HG03354 (cell line): ENCODE data around the gene CMTM1.

Experiments
- ATAC-seq: cut with Tn5 transposase; IDR thresholded peaks from one replicate; pipeline ENCODE4 v1.9.1; 2021; ENCODE audit warnings: mild to moderate bottlenecking; ENCODE audit not compliant: unreplicated experiment, poor library complexity, severe bottlenecking

Gene CMTM1, protein sequence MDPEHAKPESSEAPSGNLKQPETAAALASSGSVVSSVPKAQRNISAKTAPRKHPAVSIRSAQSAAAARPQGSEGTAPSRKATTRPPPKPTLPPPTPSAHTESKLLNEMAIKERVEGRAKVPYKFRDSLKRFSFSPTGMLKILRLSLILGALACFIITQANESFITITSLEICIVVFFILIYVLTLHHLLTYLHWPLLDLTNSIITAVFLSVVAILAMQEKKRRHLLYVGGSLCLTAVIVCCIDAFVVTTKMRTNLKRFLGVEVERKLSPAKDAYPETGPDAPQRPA

DNA sequence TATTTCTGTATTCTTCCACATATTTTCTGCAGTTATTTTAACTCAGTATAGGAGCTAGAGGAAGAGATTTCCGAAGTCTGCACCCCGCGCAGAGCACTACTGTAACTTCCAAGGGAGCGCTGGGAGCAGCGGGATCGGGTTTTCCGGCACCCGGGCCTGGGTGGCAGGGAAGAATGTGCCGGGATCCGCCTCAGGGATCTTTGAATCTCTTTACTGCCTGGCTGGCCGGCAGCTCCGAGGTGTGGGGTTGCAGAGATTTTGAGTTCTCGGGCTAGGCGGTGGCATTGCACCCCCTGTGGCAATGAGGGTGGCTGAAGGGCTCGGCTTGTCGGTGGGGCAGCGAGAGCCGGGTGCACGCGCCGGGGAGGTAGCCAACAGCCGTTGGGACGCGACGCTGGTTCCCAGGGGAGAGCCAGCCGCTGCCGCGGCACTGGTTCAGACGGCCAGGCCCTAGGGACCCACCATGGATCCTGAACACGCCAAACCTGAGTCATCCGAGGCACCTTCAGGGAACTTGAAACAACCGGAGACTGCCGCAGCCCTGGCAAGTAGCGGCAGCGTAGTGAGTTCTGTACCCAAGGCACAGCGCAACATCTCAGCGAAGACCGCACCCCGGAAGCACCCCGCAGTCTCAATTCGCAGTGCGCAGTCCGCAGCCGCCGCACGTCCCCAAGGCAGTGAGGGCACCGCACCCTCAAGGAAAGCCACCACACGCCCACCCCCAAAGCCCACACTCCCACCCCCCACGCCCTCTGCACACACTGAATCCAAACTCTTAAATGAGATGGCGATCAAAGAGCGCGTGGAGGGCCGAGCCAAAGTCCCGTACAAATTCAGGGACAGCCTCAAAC lies at the start of gene CMTM1:
CMTM1 (plus strand) TSS at position 389 of the 851 bp plus-strand sequence; CDS start at position 464, 75 bp downstream.
- ATAC-seq, result no peak

DNA sequence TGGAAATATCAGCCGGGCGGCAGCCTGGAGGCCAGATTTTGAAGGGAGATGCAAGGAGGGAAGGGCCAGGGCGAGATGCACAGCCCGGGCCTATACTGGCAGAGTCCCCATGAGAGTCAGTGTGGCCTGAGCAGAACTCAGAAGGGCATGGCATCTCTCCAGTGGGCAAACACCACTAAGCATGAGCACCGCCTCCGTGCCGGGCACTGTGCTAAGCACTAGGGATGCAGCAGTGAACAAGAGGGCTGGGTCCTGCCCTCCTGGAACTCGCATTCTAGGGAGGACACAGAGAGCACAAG lies 49.8 kb upstream of the CMTM1 start:
- peak; percentile 27 for ATAC-seq

DNA sequence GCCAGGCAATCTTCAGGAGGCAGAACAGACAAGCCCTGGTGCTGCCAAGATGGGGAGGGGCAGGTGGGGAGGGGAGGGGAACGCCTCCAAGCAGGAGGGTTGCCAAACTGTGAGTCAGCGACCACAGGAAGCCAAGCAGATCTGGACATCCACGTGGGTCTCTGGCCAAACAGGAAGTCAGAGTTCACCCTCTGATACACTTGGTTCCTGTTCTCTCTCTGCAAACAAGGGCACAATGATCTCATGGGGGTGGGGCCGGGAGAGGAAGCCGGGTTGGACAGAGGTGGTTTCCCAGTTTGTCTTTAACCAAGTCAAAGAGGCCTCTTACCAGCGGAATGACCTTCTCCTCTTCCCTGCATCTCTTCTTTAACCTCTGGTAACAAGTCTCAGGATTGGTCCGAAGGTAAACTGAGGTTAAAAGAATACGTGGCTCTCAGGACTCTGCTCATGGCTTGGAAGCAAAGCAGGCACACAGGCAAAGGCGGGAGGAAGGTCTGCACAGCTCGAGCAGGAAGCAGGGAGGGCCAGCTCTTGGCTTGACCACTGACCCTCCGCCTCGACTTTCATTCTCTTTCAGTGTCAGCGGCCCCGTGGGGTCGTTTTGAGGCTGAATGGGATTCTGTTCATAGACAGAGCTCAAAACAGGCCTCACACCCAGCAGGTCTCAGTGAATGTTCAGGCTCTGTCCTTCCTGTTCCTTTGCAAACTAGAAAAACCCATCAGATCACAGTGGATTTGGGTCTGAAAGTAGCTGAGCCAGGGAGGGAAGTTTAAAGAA lies 49.2 kb upstream of the CMTM1 start:
- ATAC-seq, result peak; percentile 98

DNA sequence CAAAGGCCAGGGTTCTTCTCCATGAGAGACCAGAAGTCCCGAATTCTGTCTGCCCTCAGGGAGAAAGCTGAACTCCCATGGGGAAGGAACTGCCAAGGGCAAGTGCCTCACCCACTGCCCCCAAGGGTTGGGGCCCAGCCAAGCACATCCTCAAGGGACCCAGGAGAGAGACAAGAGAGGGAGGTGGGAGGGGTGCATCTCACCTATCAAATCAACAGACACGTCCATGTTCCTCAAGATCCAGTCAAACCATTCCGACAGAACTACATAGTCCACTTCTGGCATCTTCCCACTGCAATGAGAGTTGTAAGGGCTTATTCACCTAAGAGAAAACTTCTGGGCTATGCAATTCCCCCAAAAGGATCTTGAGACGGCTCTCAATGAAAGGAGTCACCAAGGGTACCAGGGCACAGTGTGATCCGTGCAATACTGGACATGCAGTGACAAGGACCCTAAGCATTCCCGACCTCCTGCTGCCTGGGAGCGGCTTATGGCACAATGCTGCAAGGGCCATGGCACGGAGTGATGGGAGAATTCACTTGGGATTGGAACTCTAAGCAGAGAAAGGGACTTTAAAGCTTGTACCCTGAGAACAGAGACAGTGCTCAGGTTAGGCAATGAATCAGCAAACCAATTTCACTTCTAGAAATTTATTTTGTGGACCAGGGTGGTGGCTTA lies 48.5 kb upstream of the CMTM1 start:
- no peak for ATAC-seq

DNA sequence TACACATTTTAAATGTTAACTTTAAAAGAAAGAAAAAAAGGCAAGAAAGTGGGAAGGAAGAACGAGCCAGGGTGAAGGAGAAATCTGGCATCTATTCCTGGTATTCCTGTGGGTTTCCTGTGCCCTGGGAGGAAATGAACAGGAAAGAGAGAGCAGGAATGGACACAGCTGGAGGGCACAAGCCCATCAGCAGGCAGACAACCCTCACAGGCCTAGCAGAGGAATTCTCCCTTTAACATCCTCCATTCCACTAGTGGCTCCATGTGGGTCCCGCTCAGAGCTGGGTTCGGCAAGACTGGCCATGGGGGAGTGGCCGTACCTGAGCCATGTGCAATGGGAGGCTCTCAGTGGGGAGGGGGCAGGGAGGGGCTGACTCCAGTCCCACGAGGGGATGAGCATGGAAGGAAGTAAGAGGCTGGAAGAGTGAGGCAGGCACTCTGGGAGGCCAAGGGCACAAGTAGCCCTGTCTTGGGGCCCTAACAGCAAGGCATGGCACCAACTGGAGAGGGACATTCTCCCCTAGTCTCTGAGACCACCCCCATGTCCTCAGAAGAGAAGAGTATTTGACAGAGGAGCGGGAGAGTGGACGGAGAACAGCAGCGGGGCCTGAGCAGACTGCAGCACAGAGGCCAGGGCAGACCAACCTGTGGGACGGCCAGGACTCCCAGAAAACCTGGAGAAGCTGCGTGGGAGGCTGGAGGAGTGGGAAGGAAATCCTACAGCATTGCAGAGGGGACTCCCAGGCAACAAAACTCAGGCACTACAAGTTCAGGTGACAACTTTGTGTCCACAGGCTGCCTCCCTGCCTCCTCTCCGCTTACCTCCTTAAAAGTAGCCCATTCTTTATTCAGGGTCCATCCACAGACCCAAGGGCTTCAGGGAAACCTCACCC lies 46.5 kb upstream of the CMTM1 start:
- ATAC-seq, result no peak

DNA sequence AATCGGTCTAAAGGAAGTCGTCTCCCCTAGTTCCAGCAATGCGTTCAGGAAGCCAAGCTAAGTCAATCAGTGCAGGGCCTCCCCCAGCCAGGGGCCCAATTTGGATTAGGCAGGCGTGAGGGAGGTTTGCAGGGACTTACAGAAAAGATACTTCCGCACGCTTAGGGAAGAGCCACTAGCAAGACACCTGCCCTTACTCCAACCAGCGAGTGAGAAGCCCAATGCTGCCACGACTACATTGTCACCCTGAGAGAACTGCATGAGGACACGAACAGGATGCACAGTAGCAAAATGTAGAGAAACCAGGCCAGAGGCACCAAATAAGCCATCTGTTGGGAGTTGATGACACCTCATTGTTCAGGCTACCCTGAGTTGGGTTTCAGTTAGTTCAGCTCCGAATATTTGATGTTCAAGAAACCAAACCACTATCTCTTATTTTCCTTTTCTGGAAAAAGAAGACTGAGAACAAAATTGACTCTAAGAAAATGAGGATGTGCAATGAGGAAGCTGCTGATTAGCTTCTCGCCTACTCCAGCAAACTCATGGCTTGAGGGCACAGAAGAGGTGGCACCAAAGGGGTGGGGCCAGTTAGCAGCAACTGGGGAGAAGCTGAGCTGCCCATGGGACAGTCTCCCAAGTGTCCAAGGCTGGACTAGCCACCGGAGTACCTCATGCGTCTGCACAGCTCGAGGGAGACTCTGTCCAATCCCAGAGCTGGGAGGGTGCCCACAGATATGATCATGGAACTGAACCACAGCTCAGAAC lies 45.7 kb upstream of the CMTM1 start:
- ATAC-seq, result no peak

GRCh38 chr16:66521252-66521713 lies 45.0 kb upstream of the CMTM1 start:
- no peak for ATAC-seq

DNA sequence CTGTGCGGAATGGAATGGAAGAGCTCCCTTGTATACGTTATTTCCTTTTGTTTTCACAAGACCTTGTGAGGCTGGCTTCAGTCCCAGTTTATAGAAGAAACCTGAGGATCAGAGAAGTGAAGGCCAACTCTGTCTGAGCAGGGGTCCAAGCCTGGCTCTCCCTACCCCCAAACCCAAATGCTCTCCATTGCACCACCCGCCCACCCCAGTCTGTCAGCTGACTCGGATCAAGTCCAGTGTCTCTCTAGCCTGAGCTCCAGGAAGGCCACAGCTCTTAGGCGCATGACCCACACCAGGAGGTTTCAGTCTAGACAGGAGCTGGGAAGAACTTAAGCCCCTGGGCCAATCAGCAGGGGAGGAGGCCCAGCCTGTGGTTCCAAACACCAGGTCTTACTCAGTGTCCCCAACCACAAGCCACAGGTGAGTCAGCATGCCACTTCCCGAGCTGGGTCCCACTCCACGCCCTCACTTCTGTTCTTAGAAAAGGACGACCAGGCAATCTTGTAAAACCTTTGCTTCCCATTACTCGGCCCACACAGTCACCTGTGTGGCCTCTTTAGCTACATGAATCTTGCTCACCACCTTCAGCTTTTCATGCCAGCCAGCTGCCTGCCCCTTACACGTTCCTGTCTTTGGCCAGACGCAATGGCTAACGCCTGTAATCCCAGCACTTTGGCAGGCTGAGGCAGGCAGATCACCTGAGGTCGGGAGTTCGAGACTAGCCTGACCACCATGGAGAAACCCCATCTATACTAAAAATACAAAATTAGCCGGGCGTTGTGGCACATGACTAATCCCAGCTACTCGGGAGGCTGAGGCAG lies 44.1 kb upstream of the CMTM1 start:
- ATAC-seq, result peak; percentile 40

DNA sequence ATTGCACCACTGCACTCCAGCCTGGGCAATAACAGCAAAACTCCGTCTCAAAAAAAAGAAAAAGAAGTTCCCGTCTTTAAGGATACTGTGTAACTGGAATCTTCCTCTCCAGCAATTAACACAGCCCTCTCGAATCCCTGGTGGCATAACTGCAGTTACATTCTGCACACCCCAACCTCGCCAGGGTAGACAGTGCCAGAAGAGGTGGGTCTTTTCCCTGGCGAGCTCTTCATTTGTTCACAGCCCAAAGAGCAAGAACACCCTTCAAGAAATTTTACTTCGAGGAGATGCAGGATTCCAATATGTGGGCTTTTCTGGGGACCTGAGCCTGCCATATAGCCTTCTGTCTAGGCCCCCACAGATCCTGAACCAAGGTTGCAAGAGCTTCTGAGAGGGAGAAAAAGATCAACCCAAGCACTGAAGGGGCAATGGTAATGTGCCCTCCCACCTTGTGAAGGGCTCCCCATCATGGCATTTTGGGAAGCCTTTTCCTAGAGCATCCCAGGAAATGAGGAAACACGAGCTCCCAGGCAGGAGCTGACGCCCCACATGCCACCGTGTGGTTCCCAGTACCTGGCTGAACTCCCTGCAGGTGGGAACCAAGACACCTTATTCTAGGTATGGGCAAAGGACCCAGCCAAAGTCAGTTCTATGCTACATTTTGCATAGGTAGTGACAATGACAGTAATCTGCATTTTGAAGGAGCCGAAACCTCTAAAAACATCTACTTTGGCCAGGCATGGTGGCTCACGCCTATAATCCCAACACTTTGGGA lies 43.2 kb upstream of the CMTM1 start:
- ATAC-seq, result no peak

DNA sequence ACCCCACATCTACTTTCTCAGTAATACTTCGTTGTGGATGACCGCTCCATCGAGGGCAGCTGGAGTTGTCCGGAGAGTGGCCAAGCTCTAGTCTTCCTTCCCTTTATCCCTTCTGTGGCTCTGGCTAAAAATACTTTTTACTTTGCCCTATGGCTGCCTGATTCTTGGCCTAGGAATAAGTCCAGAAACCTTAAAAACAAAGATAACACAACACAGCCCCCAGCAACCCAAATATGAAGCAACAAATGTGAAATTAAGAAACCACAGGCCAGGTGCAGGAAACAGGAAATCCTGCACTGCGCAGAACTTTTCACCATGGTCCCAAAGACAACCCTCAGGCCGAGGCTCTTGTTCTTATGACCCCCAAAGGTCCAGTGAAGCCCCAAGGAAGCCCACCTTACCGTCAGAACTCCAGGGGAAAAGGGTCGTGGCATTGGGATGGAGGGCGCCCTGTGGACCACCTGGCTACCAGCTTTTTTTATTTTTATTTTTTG lies 42.3 kb upstream of the CMTM1 start:
- ATAC-seq, result peak; percentile 66

- peak; percentile 69 for ATAC-seq
Observed at GRCh38 chr16:66524601-66525164, 41.6 kb upstream of the CMTM1 start.

DNA sequence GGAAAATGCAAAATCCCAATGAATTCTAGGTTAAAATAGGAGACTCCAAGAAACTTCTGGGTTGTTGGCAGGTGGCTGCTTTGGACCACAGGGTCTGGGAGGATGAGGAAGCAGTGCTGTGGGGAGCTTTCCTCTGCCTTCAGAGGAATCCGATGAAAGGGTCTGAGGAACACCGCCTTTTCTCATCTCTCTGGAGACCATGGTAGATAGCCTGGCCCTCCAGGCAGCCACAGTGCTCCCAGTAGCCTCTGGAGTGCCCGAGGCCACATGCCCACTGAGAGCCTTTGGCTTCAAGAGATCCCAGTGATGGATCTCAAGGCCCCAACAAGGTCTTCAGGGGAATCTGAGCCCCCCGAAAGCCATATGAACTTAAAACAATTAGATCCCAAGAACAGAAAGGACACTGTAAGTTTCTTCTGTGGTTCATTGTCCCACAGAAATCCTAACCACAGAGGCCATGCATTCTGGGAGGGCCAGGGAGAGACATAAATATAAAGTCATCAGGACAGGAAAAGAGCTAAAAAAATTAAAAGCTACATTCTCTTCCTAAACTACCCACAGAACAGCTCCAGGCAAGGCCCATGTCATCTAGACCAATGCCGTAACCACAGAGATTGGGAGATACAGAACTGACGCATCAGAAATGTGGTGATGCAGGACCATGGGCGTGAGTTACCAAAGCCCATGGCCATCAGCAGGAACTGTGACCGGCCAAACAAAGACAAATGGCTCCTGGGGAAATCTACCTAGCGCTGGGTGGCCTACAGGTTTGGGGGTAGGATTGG lies 40.7 kb upstream of the CMTM1 start:
- no peak for ATAC-seq

DNA sequence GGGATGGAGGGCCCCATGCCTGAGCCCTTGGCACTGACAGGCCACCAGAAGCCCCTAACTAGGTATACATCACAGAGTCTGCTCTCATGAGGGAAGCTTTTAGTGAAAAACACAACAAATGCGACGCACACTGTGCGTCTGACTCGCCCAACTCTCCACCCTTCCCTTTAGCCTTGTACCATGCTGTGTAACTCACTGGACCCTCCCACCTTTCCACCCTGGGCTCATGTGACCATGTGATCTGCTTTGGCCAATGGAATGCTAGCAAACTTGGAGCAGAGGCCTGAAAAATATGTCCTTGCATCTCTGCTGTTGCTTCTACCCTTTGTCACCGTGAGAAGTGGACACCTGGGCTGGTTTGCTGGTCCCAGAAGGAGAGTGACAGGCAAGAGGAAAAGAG lies 37.9 kb upstream of the CMTM1 start:
- ATAC-seq, result no peak

DNA sequence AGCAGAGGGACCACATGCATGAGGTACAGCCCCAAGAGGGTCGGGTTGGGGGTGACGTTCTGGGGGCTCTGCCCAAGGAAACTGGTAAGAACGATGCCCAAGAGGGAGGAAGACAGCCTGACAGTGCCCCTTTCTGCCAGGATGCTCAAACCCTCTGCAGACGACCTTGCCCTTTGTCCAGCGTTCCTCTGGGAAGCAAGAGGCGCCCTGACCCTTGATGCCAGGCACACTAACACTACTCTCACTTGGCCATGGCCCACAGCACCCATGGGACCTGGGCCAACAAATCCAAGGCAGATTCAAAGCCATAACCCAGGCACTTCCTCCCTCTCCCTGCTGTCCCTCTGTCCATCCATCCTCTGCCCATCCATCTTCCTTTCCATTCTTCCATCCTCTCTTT lies 36.8 kb upstream of the CMTM1 start:
- ATAC-seq, result no peak

DNA sequence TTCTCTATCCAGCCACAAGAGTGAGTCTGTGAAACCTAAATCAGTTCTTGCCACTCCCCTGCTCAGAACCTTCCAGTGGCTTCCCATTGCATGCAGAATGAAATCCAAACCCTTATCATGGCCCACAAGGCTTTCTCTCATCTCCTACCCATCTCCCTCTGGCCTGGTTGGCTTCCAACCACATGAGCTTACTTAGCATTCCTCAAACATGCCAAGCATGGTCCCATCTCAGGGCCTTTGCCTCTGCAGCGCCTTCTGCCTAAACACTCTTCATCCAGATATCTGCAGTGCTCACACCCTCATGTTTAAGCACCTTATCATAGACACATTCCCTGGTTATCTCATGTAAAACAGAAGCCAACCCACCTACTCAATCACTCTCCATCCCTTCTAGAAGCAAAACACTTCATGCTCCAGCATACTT lies 31.9 kb upstream of the CMTM1 start:
- no peak for ATAC-seq

DNA sequence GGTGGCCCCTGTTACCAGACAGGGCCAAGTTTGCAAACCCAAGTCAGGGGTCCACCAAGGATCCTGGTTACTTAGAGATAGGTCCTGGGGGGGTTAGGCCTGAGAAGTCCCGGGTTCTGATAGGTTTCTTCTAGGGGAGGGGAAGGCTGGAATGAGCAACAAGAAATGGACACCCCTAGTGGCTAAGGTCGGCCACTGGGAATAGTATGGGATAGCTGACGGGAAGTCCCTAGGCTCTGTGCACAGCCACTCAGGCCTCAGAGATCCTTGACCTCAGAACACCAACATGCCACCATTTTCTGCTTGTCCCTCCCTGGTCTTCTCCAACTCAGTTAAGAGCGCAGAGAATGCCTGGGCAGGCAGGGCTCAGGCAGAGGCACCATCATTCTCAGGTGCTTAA lies 29.7 kb upstream of the CMTM1 start:
- no peak for ATAC-seq
